ENCODE measurements around the gene NRAS.

DNA sequence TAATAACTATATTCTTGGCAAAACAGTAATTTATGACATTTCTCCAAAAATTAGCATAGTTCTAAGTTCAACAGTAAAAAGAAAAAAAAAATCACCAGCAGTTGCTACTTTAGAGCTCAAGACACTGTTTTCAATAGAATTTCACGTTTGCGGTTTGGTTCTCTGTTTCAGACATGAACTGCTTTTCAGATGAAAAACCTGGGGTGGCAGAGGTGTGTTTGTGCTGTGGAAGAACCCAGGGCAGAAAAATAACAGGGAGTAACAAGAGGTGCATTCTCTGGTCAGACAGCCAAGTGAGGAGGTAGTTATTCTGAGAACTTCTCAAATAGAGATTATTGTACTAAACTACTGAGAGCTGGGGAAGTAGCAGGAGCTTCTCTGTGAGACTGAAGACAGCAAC is 9.0 kb downstream of the NRAS start:
- TF ChIP-seq POLR2A (IDR thresholded peaks at IDR 0.05) = no peak
- TF ChIP-seq, protein P1, sequence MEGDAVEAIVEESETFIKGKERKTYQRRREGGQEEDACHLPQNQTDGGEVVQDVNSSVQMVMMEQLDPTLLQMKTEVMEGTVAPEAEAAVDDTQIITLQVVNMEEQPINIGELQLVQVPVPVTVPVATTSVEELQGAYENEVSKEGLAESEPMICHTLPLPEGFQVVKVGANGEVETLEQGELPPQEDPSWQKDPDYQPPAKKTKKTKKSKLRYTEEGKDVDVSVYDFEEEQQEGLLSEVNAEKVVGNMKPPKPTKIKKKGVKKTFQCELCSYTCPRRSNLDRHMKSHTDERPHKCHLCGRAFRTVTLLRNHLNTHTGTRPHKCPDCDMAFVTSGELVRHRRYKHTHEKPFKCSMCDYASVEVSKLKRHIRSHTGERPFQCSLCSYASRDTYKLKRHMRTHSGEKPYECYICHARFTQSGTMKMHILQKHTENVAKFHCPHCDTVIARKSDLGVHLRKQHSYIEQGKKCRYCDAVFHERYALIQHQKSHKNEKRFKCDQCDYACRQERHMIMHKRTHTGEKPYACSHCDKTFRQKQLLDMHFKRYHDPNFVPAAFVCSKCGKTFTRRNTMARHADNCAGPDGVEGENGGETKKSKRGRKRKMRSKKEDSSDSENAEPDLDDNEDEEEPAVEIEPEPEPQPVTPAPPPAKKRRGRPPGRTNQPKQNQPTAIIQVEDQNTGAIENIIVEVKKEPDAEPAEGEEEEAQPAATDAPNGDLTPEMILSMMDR (IDR thresholded peaks at IDR 0.05) = no peak

Data from ovary (tissue), 3 donors.